ENCODE results near the gene SUSD6.
"Not testable (repeated sequence)": the region's sequence is repeated elsewhere in the genome, so short reads cannot be mapped to it uniquely, and the experiment has no call there.

Gene SUSD6

DNA sequence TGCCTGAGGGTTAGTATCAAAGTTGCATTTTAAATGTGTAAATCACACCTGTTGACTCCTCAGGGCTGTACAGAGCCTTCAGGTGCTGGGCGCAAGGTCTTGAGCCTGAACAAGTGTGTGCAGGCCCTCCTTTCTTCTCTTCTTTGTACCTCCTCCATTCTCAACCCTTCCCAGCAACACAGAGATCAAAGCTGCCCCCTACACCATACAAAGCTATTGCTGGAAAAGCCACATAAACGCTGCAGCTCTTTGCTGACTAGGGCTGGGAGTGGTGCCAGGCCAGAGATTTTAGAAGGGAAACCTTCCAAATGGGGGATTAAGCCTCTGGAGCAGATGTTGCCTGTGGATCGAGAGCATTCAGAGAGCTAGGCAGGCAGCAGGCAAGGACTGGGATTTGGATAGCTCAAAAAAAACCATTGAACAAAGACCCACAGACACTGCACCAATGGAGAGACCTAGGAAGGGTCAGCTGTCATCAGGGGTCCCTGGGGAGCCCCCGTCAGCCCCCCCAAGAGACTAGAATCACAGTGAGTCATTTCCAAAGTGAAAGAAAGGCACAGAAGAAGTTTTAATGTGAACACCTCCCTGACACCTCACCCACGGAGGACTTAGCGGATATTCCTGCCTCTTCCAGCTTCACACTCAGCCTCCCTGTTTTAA lies 18.2 kb upstream of the SUSD6 start:
- no peak for DNase-seq

DNA sequence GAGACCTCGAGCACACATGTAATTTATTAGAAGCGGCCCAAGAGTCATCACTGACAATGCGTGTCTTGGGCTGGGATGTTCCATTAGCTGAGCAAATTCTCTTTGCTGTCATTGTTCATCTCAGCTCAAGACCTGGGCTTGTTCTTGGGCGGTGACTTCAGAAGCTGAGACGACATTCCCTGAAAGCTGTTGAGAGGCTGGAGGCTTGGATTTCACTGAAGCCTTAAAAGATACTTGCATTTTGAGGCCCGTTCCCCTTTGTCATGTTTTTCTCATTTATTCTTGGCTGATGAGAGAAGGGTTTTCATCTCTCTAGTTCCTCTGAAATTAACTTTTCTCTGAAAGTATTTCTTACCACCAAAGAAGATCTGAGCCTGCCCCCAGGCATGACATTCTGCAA lies 16.6 kb upstream of the SUSD6 start:
- DNase-seq: no peak

DNA sequence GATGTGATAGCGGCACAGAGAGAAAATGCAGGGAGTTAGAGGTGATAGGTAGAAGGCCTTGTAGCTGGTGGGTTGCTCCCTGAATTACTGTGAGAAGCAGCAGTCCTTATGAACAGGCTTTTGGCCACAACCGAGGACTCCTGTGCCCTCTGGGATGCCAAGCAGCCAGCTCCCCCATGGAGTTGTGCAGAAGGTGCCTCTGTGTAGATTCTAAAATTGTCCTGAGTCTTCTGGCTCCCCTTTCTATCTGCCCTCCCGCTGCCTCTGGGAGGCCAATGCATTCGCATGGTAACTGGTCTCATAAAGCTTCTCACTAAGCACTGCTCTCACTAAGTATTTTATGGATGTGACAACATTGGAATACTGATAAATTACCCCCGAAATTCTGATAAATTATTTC lies 16.1 kb upstream of the SUSD6 start:
- no peak for DNase-seq

DNA sequence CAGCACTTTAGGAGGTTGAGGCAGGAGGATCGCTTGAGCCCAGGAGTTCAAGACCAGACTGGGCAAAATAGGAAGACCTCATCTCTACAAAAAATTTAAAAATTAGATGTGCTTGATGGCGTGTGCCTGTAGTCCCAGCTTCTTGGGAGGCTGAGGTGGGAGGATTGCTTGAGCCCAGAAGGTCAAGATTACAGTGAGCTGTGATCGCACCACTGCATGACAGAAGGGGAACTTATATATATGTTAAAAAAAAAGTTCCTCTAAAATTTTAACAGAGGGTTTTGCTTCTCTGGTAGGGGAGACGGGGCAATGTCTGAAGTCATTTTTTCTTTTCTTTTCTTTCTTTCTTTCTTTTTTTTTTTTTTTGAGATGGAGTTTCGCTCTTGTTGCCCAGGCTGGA lies 12.0 kb upstream of the SUSD6 start:
- DNase-seq: not testable (repeated sequence)

DNA sequence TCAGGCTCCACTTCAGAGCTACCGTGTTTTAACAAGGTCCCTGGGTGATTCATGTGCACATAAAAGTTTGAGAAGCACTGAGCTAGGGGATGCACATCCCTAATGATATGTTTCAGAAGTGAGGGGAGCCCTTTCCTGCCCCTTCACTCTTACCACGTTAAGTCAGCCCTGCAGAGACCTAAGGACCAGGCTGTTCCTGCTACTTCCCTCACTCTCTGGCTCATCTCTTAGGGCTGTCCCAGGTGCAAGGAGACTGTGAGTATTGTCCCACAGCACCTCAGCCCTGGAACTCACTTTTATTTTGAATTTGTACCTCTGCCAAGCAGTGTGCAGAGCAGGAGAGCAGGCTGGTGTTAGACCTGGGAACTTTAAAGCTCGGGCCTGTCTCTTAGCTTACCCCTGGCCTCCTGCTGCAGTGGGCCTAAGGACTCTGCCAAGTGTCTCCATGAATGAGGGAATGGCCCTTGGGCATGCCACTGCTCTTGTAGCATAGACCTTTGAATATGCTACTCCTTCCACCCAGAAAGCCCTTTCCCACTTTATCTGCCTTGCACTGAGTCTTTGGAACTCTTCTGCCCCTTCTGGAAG lies 11.0 kb upstream of the SUSD6 start:
- no peak for DNase-seq

DNA sequence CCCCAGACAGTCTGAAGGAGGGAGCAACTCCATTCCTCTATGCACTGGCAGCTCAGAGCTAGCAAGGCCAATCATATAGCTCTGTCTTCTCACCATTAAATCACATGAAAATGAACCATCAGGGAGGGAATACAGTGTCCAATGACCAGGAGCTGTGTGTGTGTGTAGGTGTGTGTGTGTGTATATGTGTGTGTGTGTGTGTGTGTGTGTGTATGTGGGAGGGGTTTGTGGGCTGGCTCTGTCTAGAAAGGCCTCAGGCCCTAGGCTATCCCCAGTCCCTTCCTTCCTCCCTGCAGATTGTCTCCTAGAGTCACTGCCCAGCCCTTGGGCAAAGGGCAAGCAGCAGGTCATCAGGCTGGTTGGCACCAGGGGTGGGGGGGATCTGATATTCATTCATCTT lies 5.7 kb upstream of the SUSD6 start:
- no peak for DNase-seq

DNA sequence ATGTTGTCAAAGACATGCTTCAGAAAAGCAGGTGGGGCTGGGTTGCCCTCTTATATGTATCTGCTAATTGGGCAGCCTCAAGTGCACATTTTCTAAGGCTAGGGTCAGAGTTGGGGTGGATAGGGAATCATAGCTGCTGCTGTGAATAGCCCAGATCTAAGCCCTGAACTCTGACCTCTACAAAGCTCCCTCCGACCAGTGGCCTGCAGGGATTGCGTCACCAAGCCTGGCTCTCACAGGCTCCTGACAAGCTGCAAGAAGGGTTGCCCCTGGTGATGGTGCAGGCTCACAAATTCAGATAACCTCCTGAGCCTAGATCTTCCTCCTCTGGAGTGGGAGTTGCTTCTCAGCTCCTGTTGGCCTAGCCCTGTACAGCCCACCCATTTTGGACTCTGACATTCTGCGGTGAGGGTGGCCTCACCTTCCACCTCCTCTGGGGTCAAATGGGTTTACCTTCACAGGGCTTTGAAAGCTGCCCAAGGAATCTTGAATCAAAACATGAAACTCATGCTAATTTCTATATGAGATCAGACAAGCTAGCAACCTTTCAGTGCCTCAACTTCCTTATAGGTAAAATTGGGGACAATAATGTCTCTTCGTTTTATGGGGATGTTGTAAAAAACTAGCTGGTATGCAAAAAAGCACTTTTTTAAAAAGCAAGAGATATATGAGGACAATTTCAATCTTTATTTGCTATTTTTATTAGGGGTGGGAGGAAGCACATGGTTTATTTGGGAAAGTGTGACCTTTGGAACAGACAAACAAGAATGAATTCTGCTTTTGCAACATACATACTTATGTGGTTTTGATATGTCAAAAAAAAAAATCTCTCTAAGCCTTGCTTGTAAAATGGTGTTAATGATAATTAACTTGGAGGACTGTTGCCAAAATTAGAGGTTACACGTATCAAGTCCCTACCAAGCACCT lies 4.9 kb upstream of the SUSD6 start:
- DNase-seq: no peak

DNA sequence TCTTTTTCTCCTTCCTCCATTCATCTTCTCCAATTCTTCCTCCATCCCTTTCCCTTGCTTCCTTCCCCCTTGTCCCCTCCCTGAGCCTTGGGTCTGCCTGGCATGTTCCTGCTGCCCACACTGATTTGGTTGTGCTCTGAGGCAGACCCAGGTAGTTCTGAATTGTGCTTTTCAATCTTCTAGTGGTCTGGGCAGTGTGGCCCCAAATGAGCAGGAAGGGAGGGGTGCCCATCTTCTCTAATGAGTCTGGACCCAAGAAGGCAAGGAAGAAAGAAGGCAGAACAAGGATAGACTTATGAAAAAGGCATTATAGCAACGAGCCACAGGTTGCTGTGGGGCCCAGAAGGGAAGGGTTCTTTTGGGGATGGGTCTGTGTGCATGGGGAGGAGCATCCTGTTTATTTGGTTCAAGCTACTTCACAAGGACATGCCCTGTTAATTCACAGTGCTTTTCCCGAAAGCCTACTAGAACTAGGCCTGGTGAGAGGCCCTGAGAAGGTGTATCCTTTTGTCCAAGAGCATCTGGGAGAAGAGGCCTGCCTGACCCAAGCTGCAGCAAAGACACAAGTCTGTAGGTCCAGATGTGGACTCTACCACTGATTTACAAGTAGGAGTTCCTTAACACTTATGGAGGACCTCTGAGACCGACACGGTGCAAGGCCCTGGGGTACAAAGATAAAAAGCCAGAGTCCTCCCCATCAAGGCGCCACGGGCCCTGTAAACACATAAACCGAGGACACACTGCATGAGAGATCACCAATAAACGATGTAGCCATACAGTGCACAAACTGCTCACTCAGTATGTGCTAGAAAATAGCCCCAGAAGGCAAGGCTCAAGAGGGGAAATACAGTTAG lies 1.1 kb upstream of the SUSD6 start:
- no peak for DNase-seq

DNA sequence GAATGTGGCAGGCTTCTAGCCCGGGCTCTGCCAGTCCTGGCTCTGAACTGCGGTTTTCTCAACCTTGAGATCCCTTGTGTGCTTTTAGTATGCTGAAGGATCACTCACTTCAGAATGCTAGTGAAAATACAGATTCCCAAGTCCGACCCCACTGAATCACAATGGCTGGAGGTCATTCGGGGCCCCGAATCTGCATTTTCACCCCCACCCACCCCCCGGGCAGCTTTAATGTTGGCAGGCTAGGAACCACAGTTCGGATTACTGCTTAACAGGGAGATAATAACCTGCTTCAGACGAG lies 573 bp upstream of the SUSD6 start:
- no peak for DNase-seq

DNA sequence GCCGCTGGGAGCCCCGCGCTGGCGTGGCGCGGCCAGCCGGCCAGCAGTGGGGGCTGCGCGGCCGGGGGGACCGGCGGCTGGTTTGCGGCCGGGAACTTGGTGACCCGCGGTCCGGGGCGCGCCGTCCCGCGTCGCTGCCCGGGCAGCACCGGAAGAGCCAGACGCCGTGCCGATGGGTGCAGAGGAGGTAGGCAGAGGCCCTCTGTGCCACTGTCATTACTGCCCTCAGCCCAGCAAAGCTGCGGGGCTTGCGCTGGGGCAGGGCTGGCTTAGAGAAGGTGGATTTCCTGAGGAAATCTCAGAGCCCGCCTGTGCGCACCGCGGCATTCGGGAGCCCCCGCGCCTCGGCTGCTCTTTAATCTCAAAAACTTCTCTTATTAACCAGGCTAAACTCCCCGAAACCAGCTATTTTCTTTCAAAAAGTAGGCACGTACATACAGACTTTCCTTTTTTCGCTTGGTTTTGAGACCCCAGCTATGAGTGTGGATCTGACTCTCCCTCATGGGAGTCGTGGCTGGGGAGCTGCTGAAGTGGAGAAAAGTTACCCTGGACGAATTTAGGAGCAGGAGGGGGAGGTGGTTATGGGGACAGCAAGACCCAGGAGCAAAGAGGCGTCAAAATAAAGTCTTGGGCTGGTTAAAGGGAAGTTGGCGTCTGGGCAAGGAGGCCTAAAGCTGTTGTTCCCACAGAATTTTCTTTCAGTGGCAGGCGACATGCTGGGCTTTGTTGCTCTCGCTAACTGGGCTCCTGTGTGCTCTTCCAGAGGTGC lies 802 bp downstream of the SUSD6 start:
- no peak for DNase-seq

DNA sequence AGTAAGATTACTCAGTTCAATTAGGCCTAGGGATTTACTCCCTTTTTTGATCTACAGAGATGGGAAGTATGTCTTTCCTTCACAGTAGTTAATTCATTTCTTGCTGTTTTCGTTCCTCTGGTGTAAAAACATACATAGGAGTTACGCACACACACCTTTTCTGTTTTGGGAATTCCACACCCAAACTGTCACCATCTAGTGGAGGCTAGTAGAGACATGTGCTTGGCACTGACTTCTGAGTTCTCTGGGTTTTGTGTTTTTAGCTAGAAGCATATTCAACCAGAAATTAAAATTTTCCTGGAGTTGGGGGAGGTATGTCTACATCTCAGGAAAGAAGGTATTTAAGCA lies 1.4 kb downstream of the SUSD6 start:
- no peak for DNase-seq

DNA sequence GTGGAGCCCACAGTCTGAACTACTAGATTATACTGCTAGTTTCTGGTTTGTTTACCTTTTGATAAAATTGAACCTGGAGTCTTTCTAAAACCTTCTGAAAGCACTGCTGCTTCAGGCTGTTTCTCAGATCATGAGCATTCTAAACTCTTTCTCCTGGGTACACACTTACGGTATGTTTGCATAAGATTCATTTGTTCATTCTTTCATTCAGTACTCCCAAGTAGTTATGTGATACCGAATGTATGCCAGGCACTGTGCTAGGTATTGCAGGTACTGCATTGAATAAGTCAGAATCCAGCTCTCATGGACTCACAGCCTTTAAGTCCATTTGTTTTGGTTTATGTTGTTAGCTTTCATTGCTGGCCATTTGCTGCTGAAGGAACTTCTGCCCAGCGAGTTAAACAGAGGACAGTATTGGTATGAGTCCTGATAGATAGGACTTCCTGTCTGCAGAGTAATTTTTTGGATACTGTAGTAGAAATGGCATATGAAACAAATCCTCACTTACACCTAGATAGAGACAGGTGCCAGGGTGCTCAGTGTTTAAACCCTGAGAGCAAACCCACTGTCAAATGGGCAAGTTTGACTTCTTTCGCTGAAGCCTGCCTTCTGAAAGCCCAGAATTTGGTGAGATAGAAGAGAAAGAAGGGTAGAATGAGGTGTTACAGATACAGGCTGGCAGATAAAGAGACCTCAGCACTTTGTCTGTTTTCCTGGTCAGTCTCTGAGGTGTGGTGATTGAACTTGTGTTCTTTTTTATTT lies 2.1 kb downstream of the SUSD6 start:
- no peak for DNase-seq

DNA sequence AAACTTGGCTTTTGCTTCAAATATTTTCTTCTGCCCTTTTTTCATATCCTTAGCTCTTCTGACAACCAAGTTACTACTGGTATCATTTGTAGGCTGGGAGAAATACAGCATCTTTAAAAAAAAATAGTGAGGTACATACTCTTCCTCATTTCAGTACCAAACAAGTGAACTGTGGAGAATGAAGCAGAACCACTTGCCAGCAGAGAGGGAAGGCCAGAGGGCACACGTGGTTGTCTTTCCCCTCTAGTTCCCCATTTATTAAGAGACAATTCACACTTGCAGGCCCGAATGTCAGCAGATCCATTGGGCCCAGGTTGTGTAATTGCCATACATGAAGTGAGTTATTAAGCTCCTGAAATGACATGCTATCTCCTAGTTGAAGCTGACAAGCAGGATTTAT lies 3.2 kb downstream of the SUSD6 start:
- DNase-seq: no peak

DNA sequence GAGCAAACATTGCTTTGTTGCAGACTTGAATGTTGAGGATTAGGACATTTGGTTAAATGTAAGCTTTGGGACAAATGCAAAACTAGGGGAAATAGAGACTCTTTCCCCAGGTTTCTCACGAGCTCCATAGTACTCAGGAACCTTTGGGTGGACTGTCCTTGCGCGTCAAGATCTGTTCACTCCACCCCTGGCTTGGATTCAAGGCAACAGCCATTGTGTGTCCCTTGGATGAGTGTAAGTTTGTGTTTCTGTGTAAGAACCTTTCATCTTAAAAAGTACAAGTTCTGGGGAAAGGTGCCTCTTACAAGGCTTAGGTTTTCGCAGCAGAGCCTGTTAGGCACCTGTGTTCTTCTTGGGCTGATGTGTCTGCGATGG lies 3.7 kb downstream of the SUSD6 start:
- no peak for DNase-seq

DNA sequence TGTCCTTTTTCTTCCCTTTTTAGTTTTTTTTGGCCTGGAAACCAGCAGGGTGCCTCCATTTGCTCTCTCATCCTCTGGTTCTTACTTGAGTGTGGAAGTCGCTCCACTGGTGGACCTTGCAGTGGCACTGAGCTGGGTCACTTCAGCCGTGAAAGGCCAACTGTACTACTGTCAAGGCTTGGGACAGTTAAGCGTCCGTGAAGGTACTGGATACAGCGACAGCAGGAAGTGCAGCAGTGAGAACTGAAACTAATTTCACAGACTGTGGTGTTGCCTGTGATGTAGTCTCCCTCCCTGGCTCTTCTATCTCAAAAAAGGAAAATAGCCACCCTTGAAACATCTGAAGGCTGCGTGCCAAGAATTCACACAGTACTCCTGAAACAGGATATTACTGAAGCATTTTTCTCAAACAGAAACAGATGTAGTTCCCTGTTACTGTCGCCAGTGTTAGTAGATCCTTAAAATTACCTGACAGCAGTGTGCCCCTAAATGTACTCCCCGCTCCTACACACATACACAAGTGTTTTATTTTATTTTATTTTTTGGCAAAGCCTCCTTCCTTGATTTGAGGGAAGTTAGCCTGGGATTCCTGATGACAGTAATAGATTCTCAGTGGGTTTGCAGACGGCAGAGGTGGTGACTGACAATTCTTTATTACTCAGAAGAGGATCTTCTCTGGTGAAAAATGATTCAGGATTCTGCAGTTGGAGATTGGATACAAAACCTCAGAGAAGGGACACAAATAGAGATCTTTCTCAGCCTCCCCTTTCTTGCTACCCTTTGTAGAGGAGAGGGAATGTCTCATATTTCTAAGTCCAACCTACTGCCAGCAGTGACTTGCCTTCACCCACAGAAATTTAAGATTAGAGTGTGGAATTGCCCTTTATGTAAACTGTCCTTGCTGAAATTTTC lies 4.4 kb downstream of the SUSD6 start:
- DNase-seq: no peak

DNA sequence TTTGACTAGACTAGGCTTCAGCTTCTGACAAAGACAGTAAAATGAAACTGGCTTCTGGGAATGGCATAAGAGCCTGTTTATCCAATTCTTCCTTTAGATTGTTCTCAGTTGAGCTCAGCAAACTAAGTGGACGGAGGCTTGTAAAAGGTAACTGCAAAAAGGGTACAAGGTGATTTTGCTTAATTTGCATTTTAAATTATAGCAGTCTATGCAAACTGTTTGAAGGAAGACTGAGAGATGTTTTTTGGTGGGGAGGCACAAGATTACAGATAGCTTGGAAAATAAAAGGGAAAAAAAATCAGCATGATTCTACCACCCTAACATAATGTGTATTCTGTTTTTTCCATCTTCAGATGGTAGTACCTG lies 5.0 kb downstream of the SUSD6 start:
- no peak for DNase-seq

DNA sequence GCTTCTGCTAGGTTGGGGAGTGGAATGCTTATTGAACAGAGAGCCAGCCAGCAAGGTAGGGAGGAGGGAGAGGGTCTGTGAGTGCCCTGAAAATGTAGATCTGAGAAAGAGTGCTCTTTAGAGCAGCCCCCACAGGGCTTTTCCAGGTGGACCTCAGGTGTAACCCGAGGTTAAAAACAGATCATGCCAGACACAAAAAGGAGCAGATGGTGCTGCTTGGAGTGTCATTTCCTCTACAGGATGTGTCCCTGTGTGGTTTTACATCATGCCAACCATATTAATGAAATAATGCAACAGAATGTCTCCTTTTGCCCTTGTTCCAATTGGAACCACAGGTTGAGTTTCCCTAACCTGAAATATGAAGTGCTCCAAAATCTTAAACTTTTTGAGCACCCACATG lies 6.4 kb downstream of the SUSD6 start:
- DNase-seq: no peak

DNA sequence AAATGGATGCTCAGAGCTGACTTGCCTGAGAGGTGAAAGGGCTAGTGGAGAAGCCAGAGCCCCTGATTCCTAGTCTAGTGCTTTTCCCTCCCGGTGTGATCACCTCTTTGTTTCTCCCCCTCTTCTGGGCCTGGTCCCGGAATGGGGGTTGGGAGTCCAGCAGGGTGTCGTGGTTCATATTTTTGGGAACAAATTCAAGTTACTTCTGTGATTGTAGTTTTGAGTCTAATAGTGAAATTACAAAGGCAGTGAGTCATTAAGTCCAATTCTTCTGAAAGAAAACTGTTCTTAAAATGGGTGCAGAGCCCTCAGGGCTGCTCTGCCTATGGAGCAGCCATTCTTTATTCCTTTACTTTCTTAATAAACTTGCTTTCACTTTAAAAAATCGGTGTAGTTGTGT lies 7.6 kb downstream of the SUSD6 start:
- no peak for DNase-seq

DNA sequence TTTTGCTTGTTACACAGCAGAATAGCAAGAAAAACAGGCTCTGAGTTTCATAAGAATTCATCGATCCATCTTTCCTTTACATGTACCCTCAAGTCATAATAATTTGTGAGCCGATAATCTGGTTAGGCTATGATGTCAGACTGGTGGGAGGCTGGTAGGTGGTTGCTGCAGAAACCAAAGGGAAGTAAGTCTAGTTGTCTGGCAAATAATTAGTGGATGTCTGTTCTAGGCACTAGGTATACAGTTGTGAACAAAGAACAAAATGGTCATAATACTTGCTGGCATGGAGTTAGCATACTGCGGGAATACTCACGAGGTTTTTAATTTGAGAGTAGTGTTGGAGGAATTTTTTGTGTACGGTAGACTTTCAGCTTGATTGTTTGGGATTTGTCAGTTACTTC lies 8.8 kb downstream of the SUSD6 start:
- DNase-seq: no peak

DNA sequence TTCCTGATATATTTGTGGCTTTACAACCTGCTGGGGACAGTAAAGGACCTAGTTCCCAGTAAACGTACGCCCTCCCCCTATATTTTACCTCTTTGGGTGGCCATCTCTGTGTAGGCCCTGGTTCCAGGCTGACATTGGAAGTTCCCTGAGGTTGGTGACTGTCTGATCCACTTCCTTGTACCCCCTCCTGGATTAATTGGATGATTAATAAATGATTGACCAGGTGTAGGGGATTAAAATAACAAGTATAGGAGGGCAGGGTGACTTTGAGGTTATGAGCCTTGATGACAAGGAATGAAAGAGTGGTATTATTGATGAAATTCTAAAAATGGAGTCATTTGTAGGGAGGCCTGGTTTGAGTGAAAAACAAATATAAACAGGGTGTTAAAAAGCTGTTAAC lies 9.6 kb downstream of the SUSD6 start:
- DNase-seq: no peak

DNA sequence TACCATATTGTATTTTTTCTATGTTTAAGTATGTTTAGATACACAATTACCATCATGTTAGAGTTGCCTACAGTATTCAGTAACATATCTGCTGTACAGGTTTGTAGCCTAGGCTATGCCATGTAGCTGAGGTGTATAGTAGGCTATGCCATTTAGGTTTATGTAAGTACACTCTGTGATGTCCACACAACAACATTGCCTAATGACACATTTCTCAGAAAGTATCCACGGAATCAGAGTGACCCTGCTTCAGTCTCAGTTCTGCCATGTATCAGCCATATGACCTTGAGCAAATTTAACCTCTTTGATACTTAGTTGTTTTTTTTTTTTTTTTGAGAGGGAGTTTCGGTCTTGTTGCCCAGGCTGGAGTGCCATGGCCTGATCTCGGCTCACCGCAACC lies 12.7 kb downstream of the SUSD6 start:
- DNase-seq: no peak
